GM12875 (cell line): ENCODE data around the gene CAPS.

Source experiments
- H3K4me3 ChIP-seq: one replicate; pipeline ENCODE4 v1.5.1; 2011; ENCODE audit warnings: low read depth, low read length, control low read depth
- TF ChIP-seq, protein P1 (sequence below): IDR thresholded peaks from 2 replicates; pipeline ENCODE4 v1.5.1; 2011; ENCODE audit warnings: low read depth, mild to moderate bottlenecking, control low read depth, inconsistent platforms, low read length, moderate library complexity, borderline replicate concordance; ENCODE audit not compliant: insufficient read depth

CAPS gene

DNA sequence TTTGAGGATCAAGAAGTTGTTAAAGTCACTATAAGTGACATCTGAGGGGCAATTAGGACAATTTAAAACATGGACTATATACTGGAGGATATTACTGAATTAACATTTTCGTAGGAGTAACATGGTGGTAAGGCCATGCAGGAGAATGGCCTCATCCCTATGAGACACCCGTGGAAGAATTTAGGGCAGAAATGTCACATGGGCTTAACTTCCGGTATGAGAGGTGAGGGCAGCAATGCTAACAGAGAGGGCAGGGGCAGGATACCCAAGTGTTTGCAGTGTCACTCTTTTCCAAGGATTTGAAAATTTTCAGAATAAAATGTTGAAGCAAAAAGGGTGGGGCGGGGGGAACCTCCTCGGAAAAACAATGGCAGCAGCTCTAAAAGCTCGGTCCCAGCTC lies 40.2 kb downstream of the CAPS start:
- H3K4me3 ChIP-seq = no peak overlapping the region
- TF ChIP-seq, protein P1, sequence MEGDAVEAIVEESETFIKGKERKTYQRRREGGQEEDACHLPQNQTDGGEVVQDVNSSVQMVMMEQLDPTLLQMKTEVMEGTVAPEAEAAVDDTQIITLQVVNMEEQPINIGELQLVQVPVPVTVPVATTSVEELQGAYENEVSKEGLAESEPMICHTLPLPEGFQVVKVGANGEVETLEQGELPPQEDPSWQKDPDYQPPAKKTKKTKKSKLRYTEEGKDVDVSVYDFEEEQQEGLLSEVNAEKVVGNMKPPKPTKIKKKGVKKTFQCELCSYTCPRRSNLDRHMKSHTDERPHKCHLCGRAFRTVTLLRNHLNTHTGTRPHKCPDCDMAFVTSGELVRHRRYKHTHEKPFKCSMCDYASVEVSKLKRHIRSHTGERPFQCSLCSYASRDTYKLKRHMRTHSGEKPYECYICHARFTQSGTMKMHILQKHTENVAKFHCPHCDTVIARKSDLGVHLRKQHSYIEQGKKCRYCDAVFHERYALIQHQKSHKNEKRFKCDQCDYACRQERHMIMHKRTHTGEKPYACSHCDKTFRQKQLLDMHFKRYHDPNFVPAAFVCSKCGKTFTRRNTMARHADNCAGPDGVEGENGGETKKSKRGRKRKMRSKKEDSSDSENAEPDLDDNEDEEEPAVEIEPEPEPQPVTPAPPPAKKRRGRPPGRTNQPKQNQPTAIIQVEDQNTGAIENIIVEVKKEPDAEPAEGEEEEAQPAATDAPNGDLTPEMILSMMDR = no peak

DNA sequence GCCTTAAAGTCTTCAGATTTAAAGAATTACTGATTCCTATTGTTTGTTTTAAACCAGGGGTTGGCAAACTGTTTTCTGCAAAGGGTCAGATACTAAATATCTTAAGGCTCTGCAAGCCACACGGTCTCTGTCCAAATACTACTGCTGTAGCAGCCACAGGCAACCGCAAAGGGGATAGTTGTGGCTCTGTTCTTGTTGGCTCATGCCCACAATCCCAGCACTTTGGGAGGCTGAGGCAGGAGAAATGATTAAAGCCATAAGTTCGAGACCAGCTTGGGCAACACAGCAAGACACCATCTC lies 41.5 kb downstream of the CAPS start:
- TF ChIP-seq, protein P1 = no peak
- no peak overlapping the region for H3K4me3 ChIP-seq

DNA sequence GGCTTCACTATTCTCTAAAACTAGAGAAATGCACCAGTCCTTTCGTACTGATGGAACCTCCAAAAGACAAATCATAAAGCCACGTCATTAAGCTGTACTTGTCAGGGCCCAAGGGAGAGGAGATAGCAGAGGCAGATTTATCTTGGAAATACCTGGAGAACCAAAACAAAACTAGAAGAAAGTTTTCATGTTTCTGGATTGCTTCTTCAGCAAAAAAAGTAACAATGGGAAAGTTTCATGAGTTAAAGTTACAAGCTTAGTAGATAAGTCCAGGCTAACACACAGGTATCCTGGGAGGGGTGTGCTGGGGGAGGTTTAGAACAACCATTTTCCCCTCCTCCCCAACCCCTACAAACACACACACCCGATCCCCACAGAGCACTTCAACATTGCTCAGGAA lies 42.3 kb downstream of the CAPS start:
- no peak overlapping the region for H3K4me3 ChIP-seq
- TF ChIP-seq, protein P1 = no peak

DNA sequence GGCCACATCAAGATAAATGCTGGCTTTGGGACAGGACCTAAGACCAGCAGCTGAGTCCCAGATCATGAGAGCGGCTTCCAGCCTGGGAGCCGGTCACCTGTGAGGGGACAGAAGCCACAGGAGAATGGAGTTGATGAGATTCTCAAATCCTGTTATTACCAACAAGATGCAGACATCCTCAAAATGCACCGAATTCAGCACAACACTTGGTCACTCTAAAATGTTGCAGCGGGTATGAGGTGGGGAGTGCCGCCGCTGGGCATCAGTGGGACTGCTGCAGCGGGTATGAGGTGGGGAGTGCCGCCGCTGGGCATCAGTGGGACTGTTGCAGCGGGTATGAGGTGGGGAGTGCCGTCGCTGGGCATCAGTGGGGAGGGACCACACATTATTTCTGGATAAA lies 42.7 kb downstream of the CAPS start:
- TF ChIP-seq, protein P1 = no peak
- H3K4me3 ChIP-seq = no peak overlapping the region

DNA sequence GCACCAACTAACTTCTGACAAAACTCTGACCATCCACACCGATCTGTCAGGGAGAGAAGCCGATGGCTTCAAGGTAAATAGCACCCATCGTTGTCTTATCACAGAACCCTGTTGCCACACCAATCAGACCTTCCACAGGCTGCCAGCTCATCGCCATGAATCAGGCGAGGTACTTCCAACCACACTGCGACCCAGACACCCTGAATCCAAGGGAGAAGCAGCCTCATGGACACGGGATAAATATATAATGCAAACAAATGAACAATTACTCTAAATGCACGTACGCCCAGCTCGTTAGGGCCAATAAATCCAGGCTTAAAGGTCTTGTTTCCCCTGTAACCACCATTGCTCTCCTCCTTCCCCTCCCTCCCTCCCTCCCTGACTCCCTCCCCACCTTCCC lies 43.1 kb downstream of the CAPS start:
- TF ChIP-seq, protein P1 = no peak
- no peak overlapping the region for H3K4me3 ChIP-seq

DNA sequence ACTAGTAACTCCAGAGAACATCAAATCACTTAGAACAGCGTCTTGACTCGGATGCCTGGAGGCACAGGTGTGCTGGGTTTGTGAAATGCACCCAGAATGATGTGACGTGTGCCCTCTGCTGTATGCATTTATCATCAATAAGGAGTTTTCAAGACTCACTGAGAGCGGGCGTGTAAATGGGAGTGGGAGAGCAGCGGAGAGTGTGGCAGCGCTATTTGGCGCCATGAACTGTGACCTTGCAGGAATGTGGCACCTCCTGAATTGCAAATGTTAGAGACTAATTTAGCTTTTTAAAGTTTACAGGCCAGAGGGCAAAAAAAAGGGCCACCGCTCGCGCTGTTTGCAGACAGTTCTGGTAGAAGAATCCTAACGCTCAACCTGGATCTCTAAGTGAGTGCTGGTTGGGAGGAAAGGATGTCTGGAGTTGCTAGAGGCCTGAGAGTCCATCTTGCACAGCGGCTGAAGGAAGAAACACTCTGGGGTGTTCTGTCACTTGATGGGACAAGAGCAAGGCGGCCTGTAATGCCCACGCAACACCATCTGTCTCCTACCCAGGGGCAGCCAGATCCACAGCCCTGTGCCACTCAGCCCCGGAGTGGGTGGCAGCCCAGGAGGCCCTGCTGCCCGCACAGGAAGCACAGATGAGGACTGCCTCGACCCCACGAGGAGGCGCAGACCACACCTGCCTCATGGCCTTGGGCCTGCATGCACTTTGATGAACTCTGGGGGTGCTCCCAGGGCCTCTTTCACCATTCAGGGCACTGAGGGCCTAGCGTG lies 44.2 kb downstream of the CAPS start:
- TF ChIP-seq, protein P1 = no peak
- H3K4me3 ChIP-seq = no peak overlapping the region

DNA sequence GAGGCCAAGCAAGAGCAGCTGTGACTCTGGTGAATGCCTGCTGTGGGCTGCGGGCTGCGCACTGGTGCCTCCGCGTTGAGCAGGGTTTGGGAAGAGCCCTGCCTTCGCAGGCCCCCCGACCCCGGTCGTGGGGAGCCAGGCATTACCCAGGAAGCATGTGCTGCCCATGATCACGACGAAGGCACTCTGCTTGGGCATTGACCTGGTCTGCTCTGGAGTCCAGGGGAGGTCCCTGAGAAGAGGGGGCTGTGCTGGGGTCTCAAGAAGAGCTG lies 44.7 kb downstream of the CAPS start:
- TF ChIP-seq, protein P1 = no peak
- no peak overlapping the region for H3K4me3 ChIP-seq
